Kidney tubule cell (primary cell): Measurements from ENCODE around the gene NFATC3.

ENCODE experiments used
- DNase-seq: peaks from one replicate; pipeline ENCODE4 v3.0.0-alpha.2; 2018; ENCODE audit warnings: low spot score

The NFATC3 gene

DNA sequence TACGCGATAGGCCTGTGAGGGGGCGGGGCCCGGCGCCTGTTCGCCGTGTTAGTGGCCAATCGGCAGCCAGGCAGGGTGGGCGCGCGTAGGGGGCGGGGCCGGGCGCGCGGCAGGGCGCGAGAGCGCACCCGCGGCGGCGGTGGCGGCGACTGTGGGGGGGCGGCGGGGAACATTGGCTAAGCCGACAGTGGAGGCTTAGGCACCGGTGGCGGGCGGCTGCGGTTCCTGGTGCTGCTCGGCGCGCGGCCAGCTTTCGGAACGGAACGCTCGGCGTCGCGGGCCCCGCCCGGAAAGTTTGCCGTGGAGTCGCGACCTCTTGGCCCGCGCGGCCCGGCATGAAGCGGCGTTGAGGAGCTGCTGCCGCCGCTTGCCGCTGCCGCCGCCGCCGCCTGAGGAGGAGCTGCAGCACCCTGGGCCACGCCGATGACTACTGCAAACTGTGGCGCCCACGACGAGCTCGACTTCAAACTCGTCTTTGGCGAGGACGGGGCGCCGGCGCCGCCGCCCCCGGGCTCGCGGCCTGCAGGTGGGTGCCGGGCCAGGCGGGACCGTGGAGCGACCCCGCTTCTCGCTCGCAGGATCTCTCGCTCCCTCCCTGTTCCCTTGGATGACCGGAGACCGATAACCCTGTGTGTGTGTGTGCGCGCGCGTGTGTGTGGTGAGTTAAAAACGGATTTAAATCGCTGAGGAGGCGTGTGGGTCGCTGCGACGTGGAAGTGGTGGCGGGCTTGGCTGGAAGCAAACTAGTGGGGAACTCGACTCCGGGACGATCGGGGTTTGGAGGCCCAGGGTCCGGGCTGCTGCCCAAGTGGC lies at the start of gene NFATC3:
NFATC3 (plus strand) TSS at position 112 of the 813 bp plus-strand sequence; CDS start at position 424, 312 bp downstream.
- peak; percentile 97 for DNase-seq

DNA sequence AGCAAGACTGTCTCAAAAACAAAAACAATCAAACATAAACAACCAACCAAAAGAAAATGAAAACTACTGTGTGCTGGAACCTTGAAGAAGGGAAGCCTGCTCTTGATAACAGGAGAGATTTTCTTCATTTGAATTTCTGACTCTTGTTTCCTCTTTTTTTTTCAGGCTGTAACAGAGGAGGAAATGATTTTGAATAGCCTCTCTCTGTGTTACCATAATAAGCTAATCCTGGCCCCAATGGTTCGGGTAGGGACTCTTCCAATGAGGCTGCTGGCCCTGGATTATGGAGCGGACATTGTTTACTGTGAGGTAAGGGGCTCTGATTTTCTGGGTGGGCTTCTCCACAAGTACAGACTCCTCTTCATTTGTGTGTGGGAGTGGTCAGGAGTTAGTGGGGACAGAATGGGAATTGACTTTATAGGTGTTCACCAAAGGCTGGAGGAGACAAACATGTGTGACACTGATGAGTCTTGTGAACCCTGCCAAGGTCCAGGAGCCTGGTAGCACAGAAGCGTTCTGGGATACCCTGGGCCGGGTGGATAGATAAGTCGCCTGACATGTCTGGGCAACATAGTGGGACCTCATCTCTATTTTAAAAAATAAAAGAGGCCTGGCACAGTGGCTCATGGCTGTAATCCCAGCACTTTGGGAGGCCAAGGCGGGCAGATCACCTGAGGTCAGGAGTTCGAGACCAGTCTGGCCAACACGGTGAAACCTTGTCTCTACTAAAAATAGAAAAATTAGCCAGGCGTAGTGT lies 47.2 kb upstream of the NFATC3 start:
- no peak for DNase-seq

GRCh38 chr16:68040506-68041288 lies 44.5 kb upstream of the NFATC3 start:
- DNase-seq, result peak; percentile 74

- no peak for DNase-seq
Measured at GRCh38 chr16:68041783-68042182, 43.4 kb upstream of the NFATC3 start.

DNA sequence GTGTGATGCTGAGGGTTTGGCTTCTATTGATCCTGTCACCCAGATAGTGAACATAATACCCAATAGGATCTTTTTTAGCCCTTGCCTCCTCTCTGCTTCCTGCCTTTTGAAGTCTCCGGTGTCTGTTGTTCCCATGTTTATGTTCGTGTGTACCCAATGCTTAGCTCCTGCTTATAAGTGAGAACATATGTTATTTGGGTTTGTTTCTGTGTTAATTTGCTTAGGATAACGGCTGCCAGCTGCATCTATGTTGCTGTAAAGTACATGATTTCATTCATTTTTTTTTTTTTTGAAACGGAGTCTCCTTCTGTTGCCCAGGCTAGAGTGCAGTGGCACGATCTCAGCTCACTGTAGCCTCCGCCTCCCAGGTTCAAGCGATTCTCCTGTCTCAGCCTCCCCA lies 39.1 kb upstream of the NFATC3 start:
- DNase-seq, result no peak

GRCh38 chr16:68047987-68048386 lies 37.2 kb upstream of the NFATC3 start:
- no peak for DNase-seq

DNA sequence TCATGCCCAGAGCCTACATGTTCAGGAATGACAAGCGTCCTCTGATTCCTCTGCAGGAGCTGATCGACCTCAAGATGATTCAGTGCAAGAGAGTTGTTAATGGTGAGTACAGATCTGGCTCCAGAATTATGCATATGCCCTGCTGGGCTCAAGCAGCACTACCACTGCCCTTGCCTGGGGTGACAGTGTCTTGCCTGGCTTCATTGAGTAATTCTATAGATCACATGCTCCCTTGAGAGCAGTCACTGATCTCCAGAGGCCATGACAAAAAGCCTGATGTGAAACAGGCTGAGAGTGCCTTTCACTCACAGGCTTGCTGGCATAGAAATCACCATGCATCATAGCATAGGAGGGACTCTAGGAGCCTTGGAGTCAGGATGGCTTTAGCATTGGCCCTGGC lies 35.7 kb upstream of the NFATC3 start:
- DNase-seq, result no peak

GRCh38 chr16:68055395-68055794 lies 29.8 kb upstream of the NFATC3 start:
- DNase-seq, result no peak

DNA sequence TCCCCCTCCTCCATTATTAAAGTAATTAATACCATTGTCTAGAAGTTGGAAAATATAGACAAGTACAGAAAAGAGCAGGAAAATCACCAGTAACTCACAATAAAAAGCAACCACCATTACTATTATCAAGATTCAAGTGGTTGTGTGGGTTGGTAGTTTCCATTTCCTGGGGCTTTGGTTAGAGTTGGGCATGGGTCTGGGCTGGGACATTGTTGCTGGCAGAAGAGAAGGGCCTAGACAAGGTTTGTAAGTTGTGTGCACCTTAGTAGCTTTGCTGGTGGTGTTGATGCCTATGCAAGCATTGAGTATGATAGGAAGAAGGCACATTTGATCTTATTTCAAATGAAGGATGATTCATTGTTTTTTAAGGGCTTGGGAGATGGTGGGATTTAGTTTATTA lies 25.4 kb upstream of the NFATC3 start:
- DNase-seq, result no peak

GRCh38 chr16:68061396-68061795 lies 23.8 kb upstream of the NFATC3 start:
- DNase-seq, result no peak

GRCh38 chr16:68062910-68063393 lies 22.2 kb upstream of the NFATC3 start:
- DNase-seq, result no peak

DNA sequence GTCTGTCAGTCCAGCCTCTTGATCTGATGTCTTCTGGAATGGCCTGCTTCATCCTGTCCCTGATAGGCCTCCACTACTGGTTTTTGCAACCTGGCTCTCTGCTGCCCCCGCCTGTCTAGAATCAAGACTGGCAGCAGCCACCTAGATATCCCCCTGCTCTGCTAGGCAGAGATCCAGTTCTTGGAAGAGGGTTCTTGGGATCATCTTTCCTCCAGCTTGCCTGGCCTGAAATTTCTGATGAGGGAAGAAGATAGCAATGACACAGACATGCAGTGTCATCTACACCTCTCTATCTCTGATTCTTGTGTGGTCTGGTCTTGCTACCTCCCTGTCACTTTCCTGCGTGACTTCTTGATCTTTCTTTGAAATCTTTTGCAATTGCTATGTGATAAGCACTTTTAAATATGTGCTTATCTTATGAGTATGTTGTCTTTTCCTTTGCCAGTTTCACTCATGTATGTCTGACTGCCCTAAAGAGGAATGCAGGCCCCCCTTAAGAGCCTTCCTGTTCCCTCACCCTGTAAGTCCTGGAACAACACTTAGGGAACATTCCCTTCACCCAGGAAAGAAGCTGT lies 20.3 kb upstream of the NFATC3 start:
- peak; percentile 67 for DNase-seq

GRCh38 chr16:68065716-68066305 lies 19.4 kb upstream of the NFATC3 start:
- no peak for DNase-seq

DNA sequence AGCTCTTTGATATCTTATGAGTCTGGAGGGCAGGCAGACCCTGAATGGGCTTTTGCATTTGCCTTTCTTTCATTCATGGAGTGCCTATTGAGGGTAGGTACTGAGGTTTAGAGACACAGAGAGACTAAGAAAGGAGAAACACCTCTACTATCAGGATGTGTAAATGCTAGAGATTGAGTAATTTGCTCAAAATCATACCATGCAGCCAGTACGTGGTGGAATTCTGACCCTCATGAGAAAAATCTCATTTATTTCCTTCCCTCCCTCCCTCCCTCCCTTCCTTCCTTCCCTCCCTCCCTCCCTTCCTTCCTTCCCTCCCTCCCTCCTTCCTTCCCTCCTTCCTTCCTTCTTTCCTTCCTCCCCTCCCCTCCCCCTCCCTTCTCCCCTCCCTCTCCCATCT lies 18.4 kb upstream of the NFATC3 start:
- no peak for DNase-seq

DNA sequence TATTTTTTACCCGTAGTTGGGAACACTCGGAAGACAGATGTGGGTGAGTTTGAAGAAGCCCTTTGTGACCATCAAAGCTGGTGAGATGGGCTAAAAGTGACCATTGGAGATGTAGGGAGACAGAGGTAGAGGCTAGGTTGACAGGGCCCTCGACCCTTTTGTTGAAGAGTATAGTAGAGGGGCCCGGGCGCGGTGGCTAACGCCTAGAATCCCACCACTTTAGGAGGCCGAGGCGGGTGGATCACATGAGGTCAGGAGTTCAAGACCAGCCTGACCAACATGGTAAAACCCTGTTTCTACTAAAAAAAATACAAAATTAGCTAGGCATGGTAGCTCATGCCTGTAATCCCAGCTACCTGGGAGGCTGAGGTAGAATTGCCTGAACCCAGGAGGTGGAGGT lies 16.2 kb upstream of the NFATC3 start:
- DNase-seq, result no peak

GRCh38 chr16:68069511-68070248 lies 15.5 kb upstream of the NFATC3 start:
- no peak for DNase-seq

- no peak for DNase-seq
Measured at GRCh38 chr16:68070249-68070730, 14.9 kb upstream of the NFATC3 start.

- no peak for DNase-seq
Measured at GRCh38 chr16:68070806-68071517, 14.2 kb upstream of the NFATC3 start.

GRCh38 chr16:68071518-68071901 lies 13.7 kb upstream of the NFATC3 start:
- no peak for DNase-seq

DNA sequence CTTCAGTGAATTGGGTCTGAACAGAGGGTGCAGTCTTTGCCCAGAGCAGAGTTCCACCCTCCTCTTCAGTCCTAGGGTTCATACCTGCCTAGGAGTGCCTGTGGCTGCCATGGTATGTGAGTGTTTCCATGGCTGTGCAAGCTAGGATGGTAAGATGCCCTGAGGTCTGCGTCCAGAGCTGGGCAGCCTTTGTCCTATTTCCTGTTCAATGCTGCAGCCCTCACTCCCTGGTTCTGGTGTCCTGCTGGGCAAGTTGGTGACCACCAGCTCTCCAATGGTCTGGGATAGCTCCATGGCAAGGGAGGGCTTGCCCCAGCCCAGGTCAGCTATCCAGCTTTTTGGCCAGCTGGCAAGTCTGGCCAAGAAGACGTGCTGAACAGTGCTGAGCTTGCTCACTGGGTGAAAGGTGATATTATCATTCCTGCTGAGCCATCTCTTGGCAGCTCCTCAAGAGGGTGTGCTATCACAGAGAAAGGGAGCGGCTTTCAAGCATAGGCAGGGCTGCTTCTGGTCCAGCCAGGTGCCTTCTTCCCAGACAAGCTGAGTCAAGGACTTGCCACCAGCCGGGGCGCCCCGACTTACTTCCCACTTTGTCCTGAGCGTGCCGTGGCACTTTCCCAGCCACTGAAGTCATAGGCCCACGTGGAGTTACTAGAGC lies 13.0 kb upstream of the NFATC3 start:
- peak; percentile 73 for DNase-seq
